ENCODE data around the gene CARD8.

DNA sequence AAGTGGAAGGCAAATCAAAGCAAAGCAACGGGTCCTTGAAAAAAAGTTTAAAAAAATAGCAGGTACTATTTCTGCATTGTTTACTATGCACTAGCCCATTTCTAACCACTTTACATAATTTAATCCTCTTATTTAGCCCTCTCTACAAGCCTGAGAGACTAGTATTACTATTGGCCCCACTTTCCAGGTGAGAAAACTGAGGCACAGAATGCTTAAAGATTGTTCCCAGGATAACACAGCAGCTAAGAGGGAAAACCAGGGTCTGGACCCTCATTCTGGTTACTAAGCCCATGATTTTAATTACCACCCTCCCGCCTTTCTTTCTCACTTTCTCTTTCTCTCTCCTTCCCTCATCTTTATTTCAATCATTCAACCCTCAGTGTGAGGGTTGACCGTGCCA is 79.5 kb downstream of the CARD8 start:
- TF ChIP-seq L3MBTL2 (conservative IDR thresholded peaks at IDR 0.05) (no peak), TARDBP (IDR thresholded peaks at IDR 0.05) (no peak)

Measured in HEK293T (cell line).